Neural cell (in vitro differentiated cells): ENCODE measurements around the gene PSMB3. TPM values are rescaled to one million over a fixed set of nuclear protein-coding genes. Genes with fewer than 3 reads are reported as not detected.

ENCODE experiments used
- H2AFZ ChIP-seq: fragments of 200-600, 300-800 bp; sonication (generic), shearing (Covaris generic); 2 replicates; pipeline ENCODE4 v1.6.0; 2014; ENCODE audit warnings: low read depth, mild to moderate bottlenecking, antibody characterized with exemption, low read length, moderate library complexity
- H3F3A ChIP-seq: fragments of 200-600 bp; shearing (Covaris generic); 2 replicates; pipeline ENCODE4 v1.6.1; 2016; ENCODE audit warnings: mild to moderate bottlenecking, moderate library complexity, mixed read lengths, antibody characterized with exemption, low read length; ENCODE audit not compliant: insufficient read depth, poor library complexity, severe bottlenecking
- H3K27ac ChIP-seq: fragments of 200-600, 300-800 bp; sonication (generic), shearing (Covaris generic); 2 replicates; pipeline ENCODE4 v1.5.1; 2014; ENCODE audit warnings: mild to moderate bottlenecking, low read length, moderate library complexity
- H3K27me3 ChIP-seq: fragments of 300-800, 200-600 bp; sonication (generic), shearing (Covaris generic); 2 replicates; pipeline ENCODE4 v1.6.0; 2014; ENCODE audit warnings: mild to moderate bottlenecking, low read depth, low read length, moderate library complexity; ENCODE audit not compliant: insufficient read depth
- H3K36me3 ChIP-seq: fragments of 300-800, 200-600 bp; sonication (generic), shearing (Covaris generic); 2 replicates; pipeline ENCODE4 v1.5.1; 2014; ENCODE audit warnings: mild to moderate bottlenecking, antibody characterized with exemption, low read length, moderate library complexity; ENCODE audit not compliant: insufficient read depth
- H3K4me2 ChIP-seq: fragments of 300-800, 200-600 bp; sonication (generic), shearing (Covaris generic); 2 replicates; pipeline ENCODE4 v1.6.0; 2014; ENCODE audit warnings: mild to moderate bottlenecking, low read length
- H3K4me3 ChIP-seq: fragments of 300-800, 200-600 bp; sonication (generic), shearing (Covaris generic); 2 replicates; pipeline ENCODE4 v1.5.1; 2014; ENCODE audit warnings: mild to moderate bottlenecking, low read length, moderate library complexity
- H3K79me2 ChIP-seq: fragments of 200-600 bp; shearing (Covaris generic); replicated peaks from 2 replicates; pipeline ENCODE4 v1.6.0; 2014; ENCODE audit warnings: mild to moderate bottlenecking, low read length, moderate library complexity; ENCODE audit not compliant: insufficient read depth
- H3K9ac ChIP-seq: fragments of 300-800, 200-600 bp; sonication (generic), shearing (Covaris generic); 2 replicates; pipeline ENCODE4 v1.6.1; 2016; ENCODE audit warnings: mild to moderate bottlenecking, low read length, mixed read lengths
- H3K9me2 ChIP-seq: fragments of 200-600 bp; shearing (Covaris generic); 2 replicates; pipeline ENCODE4 v1.6.1; 2016; ENCODE audit warnings: mild to moderate bottlenecking, low read length, mixed read lengths; ENCODE audit not compliant: insufficient read depth
- H3K9me3 ChIP-seq: fragments of 200-600, 300-800 bp; sonication (generic), shearing (Covaris generic); 2 replicates; pipeline ENCODE4 v1.6.1; 2016; ENCODE audit warnings: mild to moderate bottlenecking, mixed run types, low read length, moderate library complexity, mixed read lengths
- H4K20me1 ChIP-seq: fragments of 200-600 bp; shearing (Covaris generic); 2 replicates; pipeline ENCODE4 v1.6.1; 2016; ENCODE audit warnings: mild to moderate bottlenecking, mixed run types; ENCODE audit not compliant: insufficient read depth
- CTCF ChIP-seq: fragments of 450-650 bp; IDR thresholded peaks from 2 replicates; pipeline ENCODE4 v1.5.1; 2014; ENCODE audit warnings: antibody characterized with exemption, mild to moderate bottlenecking, moderate library complexity; ENCODE audit not compliant: poor library complexity, severe bottlenecking
- EP300 ChIP-seq: fragments of 450-650 bp; conservative IDR thresholded peaks from 2 replicates; pipeline ENCODE4 v1.6.1; 2014; ENCODE audit warnings: antibody characterized with exemption, mild to moderate bottlenecking, moderate library complexity; ENCODE audit not compliant: poor library complexity, severe bottlenecking
- EZH2 ChIP-seq: fragments of 200-600, 300-800 bp; shearing (Covaris generic), sonication (generic); IDR thresholded peaks from 2 replicates; pipeline ENCODE4 v1.6.1; 2014; ENCODE audit warnings: antibody characterized with exemption, low read length, borderline replicate concordance, mild to moderate bottlenecking; ENCODE audit not compliant: insufficient read depth, poor library complexity, severe bottlenecking
- MXI1 ChIP-seq: fragments of 450-650 bp; conservative IDR thresholded peaks from 2 replicates; pipeline ENCODE4 v1.6.1; 2014; ENCODE audit warnings: antibody characterized with exemption, mild to moderate bottlenecking; ENCODE audit not compliant: poor library complexity, severe bottlenecking
- POLR2AphosphoS5 ChIP-seq: IDR thresholded peaks from 2 replicates; pipeline ENCODE4 v1.6.1; 2012
- RAD21 ChIP-seq: fragments of 450-650 bp; conservative IDR thresholded peaks from 2 replicates; pipeline ENCODE4 v1.6.1; 2014; ENCODE audit warnings: antibody characterized with exemption, mild to moderate bottlenecking, moderate library complexity
- REST ChIP-seq: IDR thresholded peaks from 2 replicates; pipeline ENCODE4 v1.6.1; 2012; ENCODE audit warnings: borderline replicate concordance
- SMC3 ChIP-seq: fragments of 450-650 bp; conservative IDR thresholded peaks from 2 replicates; pipeline ENCODE4 v1.6.1; 2014; ENCODE audit warnings: antibody characterized with exemption, mild to moderate bottlenecking, moderate library complexity; ENCODE audit not compliant: poor library complexity
- TAF1 ChIP-seq: IDR thresholded peaks from 2 replicates; pipeline ENCODE4 v1.6.1; 2012; ENCODE audit warnings: low read depth
- polyA plus RNA-seq: library from polyadenylated mRNA; depleted of rRNA; stranded (reverse); fragments of >200 nt; gene quantifications from 2 replicates; pipeline ENCODE4 v1.2.3, GENCODE V29; 2014

The PSMB3 gene
- polyA plus RNA-seq, 1 donor from 2014 or later: 338 TPM

- Histone ChIP-seq H3K27ac (no peak overlapping the region), H3K9me3 (no peaks in the 10 kb centered on the region), H3K9ac (no peak overlapping the region), H3K27me3 (no peaks in the 10 kb centered on the region), H3K79me2 (no peaks in the 10 kb centered on the region), H3K4me3 (no peak overlapping the region), H3F3A (no peaks in the 10 kb centered on the region), H4K20me1 (no peaks in the 10 kb centered on the region), H2AFZ (no peak overlapping the region), H3K36me3 (no peaks in the 10 kb centered on the region), H3K9me2 (no peaks in the 10 kb centered on the region), H3K4me2 (no peak overlapping the region)
- TF ChIP-seq SMC3 (no peak), POLR2AphosphoS5 (no peak), MXI1 (no peak), TAF1 (no peak), REST (no peak), EZH2 (no peak), CTCF (no peak), RAD21 (no peak), EP300 (no peak)
These were observed 37.2 kb upstream of the PSMB3 start for GRCh38 chr17:38715216-38715943.

GRCh38 chr17:38716368-38717005 lies 36.1 kb upstream of the PSMB3 start:
- Histone ChIP-seq H3K27ac (no peak overlapping the region), H3K36me3 (no peaks in the 10 kb centered on the region)
- TF ChIP-seq REST: no peak
- no peak for TF ChIP-seq RAD21
- no peak for TF ChIP-seq MXI1
- no peak for TF ChIP-seq SMC3
- no peak for TF ChIP-seq EZH2
- TF ChIP-seq CTCF: no peak
- TF ChIP-seq EP300: no peak
- TF ChIP-seq POLR2AphosphoS5: no peak
- no peak for TF ChIP-seq TAF1

More at GRCh38 chr17:38716368-38717005, 36.1 kb upstream of the PSMB3 start:
- no peak overlapping the region for H3K4me2 ChIP-seq
- H3K9me3 ChIP-seq: no peaks in the 10 kb centered on the region
- no peaks in the 10 kb centered on the region for H3K79me2 ChIP-seq
- H3F3A ChIP-seq: no peaks in the 10 kb centered on the region
- no peak overlapping the region for H2AFZ ChIP-seq
- H4K20me1 ChIP-seq: no peaks in the 10 kb centered on the region
- no peak overlapping the region for H3K9ac ChIP-seq
- no peaks in the 10 kb centered on the region for H3K9me2 ChIP-seq
- H3K27me3 ChIP-seq: no peaks in the 10 kb centered on the region
- no peak overlapping the region for H3K4me3 ChIP-seq
